MM.1S (cell line): Measurements from ENCODE around the gene CTNNA3.

ENCODE experiments used
- DNase-seq: peaks from one replicate; pipeline ENCODE4 v3.0.0-alpha.2; 2015
- H2AFZ ChIP-seq: fragments of 300-600 bp; sonication (generic); 2 replicates; pipeline ENCODE4 v1.6.0; 2016; ENCODE audit warnings: antibody characterized with exemption, low read length
- H3F3A ChIP-seq: fragments of 300-600 bp; sonication (generic); 2 replicates; pipeline ENCODE4 v1.6.1; 2016; ENCODE audit warnings: mild to moderate bottlenecking, antibody characterized with exemption, low read length, moderate library complexity, mixed read lengths; ENCODE audit not compliant: insufficient read depth
- H3K27ac ChIP-seq: fragments of 300-600 bp; sonication (generic); 2 replicates; pipeline ENCODE4 v1.5.1; 2016; ENCODE audit warnings: mild to moderate bottlenecking, low read length
- H3K27me3 ChIP-seq: fragments of 300-600 bp; sonication (generic); replicated peaks from 2 replicates; pipeline ENCODE4 v1.6.0; 2016; ENCODE audit warnings: low read length; ENCODE audit not compliant: insufficient read depth
- H3K36me3 ChIP-seq: fragments of 300-600 bp; sonication (generic); replicated peaks from 2 replicates; pipeline ENCODE4 v1.6.1; 2016; ENCODE audit warnings: mild to moderate bottlenecking, low read length, mixed read lengths; ENCODE audit not compliant: insufficient read depth
- H3K4me1 ChIP-seq: fragments of 300-600 bp; sonication (generic); 2 replicates; pipeline ENCODE4 v1.6.1; 2016; ENCODE audit warnings: low read length, mixed read lengths
- H3K4me2 ChIP-seq: fragments of 300-600 bp; sonication (generic); 2 replicates; pipeline ENCODE4 v1.6.0; 2016; ENCODE audit warnings: low read depth, low read length
- H3K4me3 ChIP-seq: fragments of 300-600 bp; sonication (generic); 2 replicates; pipeline ENCODE4 v1.5.1; 2016; ENCODE audit warnings: low read length, mixed read lengths
- H3K79me2 ChIP-seq: fragments of 300-600 bp; sonication (generic); 2 replicates; pipeline ENCODE4 v1.6.1; 2016; ENCODE audit warnings: mixed run types, low read length, mixed read lengths
- H3K9ac ChIP-seq: fragments of 300-600 bp; sonication (generic); 2 replicates; pipeline ENCODE4 v1.6.1; 2016; ENCODE audit warnings: low read length, mixed read lengths
- H3K9me2 ChIP-seq: fragments of 300-600 bp; sonication (generic); replicated peaks from 2 replicates; pipeline ENCODE4 v1.6.1; 2016; ENCODE audit warnings: mild to moderate bottlenecking, low read length, mixed read lengths; ENCODE audit not compliant: insufficient read depth
- H3K9me3 ChIP-seq: fragments of 300-600 bp; sonication (generic); replicated peaks from 2 replicates; pipeline ENCODE4 v1.6.1; 2016; ENCODE audit warnings: mild to moderate bottlenecking, low read length, mixed read lengths; ENCODE audit not compliant: insufficient read depth
- H4K20me1 ChIP-seq: fragments of 300-600 bp; sonication (generic); 2 replicates; pipeline ENCODE4 v1.6.1; 2016; ENCODE audit warnings: mild to moderate bottlenecking, low read length, moderate library complexity, mixed read lengths; ENCODE audit not compliant: insufficient read depth
- EZH2 ChIP-seq: fragments of 300-600 bp; sonication (generic); optimal IDR thresholded peaks from 2 replicates; pipeline ENCODE3; 2017; ENCODE audit warnings: low read depth, mild to moderate bottlenecking, antibody characterized with exemption, low read length, mixed read lengths
- EZH2phosphoT487 ChIP-seq: fragments of 300-600 bp; sonication (generic); IDR thresholded peaks from 2 replicates; pipeline ENCODE4 v1.6.1; 2018; ENCODE audit warnings: antibody characterized with exemption, low read length
- TF ChIP-seq, protein P1 (sequence below): fragments of 300-600 bp; sonication (generic); IDR thresholded peaks from 2 replicates; pipeline ENCODE4 v1.5.1; 2016; ENCODE audit warnings: antibody characterized with exemption, low read length, mixed read lengths

Gene CTNNA3

GRCh38 chr10:66604195-66604594 is 1091.8 kb downstream of the CTNNA3 start:
- TF ChIP-seq EZH2 (no peak), EZH2phosphoT487 (no peak)
- TF ChIP-seq, protein P1, sequence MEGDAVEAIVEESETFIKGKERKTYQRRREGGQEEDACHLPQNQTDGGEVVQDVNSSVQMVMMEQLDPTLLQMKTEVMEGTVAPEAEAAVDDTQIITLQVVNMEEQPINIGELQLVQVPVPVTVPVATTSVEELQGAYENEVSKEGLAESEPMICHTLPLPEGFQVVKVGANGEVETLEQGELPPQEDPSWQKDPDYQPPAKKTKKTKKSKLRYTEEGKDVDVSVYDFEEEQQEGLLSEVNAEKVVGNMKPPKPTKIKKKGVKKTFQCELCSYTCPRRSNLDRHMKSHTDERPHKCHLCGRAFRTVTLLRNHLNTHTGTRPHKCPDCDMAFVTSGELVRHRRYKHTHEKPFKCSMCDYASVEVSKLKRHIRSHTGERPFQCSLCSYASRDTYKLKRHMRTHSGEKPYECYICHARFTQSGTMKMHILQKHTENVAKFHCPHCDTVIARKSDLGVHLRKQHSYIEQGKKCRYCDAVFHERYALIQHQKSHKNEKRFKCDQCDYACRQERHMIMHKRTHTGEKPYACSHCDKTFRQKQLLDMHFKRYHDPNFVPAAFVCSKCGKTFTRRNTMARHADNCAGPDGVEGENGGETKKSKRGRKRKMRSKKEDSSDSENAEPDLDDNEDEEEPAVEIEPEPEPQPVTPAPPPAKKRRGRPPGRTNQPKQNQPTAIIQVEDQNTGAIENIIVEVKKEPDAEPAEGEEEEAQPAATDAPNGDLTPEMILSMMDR = no peak
- H3K9ac ChIP-seq = no peak overlapping the region
- no peaks in the 10 kb centered on the region for H3K9me3 ChIP-seq
- H3K4me1 ChIP-seq = no peaks in the 10 kb centered on the region
- no peak overlapping the region for H3K27ac ChIP-seq
- no peak overlapping the region for H3K4me2 ChIP-seq
- H3K9me2 ChIP-seq = no peaks in the 10 kb centered on the region
- no peak overlapping the region for H3K4me3 ChIP-seq
- no peaks in the 10 kb centered on the region for H3K79me2 ChIP-seq
- H3K36me3 ChIP-seq = no peaks in the 10 kb centered on the region
- DNase-seq = no peak
- no peak overlapping the region for H2AFZ ChIP-seq
- no peaks in the 10 kb centered on the region for H3K27me3 ChIP-seq
- no peaks in the 10 kb centered on the region for H3F3A ChIP-seq
- no peaks in the 10 kb centered on the region for H4K20me1 ChIP-seq

- H4K20me1 ChIP-seq = no peaks in the 10 kb centered on the region
- no peaks in the 10 kb centered on the region for H3F3A ChIP-seq
- no peak overlapping the region for H3K27ac ChIP-seq
- no peak for TF ChIP-seq EZH2phosphoT487
- TF ChIP-seq, protein P1 = no peak
- TF ChIP-seq EZH2 = no peak
- no peaks in the 10 kb centered on the region for H3K79me2 ChIP-seq
- no peak overlapping the region for H3K4me2 ChIP-seq
- DNase-seq = no peak
- no peaks in the 10 kb centered on the region for H3K36me3 ChIP-seq
- H3K9ac ChIP-seq = no peak overlapping the region
- no peaks in the 10 kb centered on the region for H3K27me3 ChIP-seq
- no peak overlapping the region for H3K4me3 ChIP-seq
- no peaks in the 10 kb centered on the region for H3K9me3 ChIP-seq
- H2AFZ ChIP-seq = no peak overlapping the region
- H3K9me2 ChIP-seq = no peaks in the 10 kb centered on the region
- H3K4me1 ChIP-seq = peaks cover 8% of the 10 kb centered on the region; the same call in 1 of the 2 replicates
These were observed 1104.1 kb downstream of the CTNNA3 start for GRCh38 chr10:66591865-66592264.

DNA sequence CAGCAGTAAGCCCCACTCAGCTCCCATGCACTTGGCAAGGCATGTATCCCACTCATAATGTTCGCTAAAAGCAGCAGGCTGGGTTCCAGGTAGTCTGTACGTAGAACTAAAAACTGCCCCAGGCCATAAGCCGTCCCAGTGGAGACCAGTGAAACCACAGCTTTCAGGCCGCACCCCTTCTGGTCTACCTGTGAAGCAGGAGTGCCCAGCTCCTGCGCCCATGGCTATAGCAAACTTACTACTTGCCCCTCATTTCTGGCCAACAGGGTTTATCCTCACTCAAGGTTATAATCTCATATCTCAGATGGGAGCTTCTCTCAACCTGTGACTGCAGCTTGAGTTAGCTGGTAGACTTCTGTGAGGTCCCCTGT is 1108.3 kb downstream of the CTNNA3 start:
- Histone ChIP-seq H3K4me2 (no peak overlapping the region), H3K27ac (no peak overlapping the region), H2AFZ (no peak overlapping the region), H3K79me2 (no peaks in the 10 kb centered on the region), H3K4me3 (no peak overlapping the region), H3F3A (no peaks in the 10 kb centered on the region), H3K4me1 (peaks cover 15% of the 10 kb centered on the region; the same call in 1 of the 2 replicates), H3K9me3 (no peaks in the 10 kb centered on the region), H3K9me2 (no peaks in the 10 kb centered on the region), H3K9ac (no peak overlapping the region), H4K20me1 (no peaks in the 10 kb centered on the region), H3K27me3 (no peaks in the 10 kb centered on the region), H3K36me3 (no peaks in the 10 kb centered on the region)
- DNase-seq = no peak
- TF ChIP-seq, protein P1 = no peak
- no peak for TF ChIP-seq EZH2
- TF ChIP-seq EZH2phosphoT487 = no peak
